HG03432 (cell line): ENCODE measurements around the gene RGL1.

Source experiments
- ATAC-seq: cut with Tn5 transposase; IDR thresholded peaks from one replicate; pipeline ENCODE4 v1.9.1; 2021; ENCODE audit warnings: mild to moderate bottlenecking, moderate library complexity; ENCODE audit not compliant: unreplicated experiment

Gene RGL1

GRCh38 chr1:183942933-183943693, 138.2 kb downstream of the RGL1 start:
- ATAC-seq: peak; percentile 88

GRCh38 chr1:183945428-183946319, 140.8 kb downstream of the RGL1 start:
- ATAC-seq: no peak

GRCh38 chr1:183946320-183946613, 141.3 kb downstream of the RGL1 start:
- ATAC-seq: no peak

DNA sequence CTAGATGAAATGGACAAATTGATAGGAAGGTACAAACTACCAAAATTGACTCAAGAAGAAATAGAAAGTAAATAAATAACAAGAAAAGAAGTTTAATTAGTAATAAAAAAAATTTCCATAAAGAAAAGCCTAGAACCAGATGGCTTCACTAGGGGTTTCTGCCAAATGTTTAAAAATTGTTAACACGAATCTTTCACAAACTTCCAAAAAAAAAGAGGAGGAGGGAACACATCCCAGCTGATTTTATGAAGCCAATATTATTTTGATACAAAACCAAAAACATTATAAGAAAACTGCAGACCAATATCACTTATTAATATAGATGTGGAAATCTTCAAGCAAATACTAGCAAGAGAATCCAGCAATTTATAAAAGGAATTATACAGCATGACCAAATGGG, 143.1 kb downstream of the RGL1 start:
- ATAC-seq: no peak

GRCh38 chr1:183952101-183952500, 147.2 kb downstream of the RGL1 start:
- no peak for ATAC-seq

DNA sequence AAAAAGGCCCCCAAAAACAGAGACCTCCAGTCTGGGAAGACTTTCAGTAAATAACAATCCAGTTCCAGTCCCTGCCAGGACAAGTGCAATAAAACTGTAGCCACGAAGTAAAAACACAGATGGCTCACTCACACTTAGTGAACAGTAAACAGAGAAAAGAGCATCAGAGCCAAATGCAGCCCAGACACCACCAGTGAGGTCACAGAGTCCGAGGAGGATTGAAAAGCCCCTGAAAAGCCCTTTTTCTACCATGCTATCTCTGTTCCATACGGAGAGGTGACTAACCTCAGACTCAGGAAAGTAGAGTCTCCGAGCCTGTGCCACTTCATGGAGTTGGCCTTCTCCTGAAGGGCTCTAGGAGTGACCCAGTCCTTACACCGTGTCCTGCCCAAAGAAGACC, 148.1 kb downstream of the RGL1 start:
- ATAC-seq: no peak

- ATAC-seq: no peak
These were observed 149.6 kb downstream of the RGL1 start for GRCh38 chr1:183954496-183954895.

DNA sequence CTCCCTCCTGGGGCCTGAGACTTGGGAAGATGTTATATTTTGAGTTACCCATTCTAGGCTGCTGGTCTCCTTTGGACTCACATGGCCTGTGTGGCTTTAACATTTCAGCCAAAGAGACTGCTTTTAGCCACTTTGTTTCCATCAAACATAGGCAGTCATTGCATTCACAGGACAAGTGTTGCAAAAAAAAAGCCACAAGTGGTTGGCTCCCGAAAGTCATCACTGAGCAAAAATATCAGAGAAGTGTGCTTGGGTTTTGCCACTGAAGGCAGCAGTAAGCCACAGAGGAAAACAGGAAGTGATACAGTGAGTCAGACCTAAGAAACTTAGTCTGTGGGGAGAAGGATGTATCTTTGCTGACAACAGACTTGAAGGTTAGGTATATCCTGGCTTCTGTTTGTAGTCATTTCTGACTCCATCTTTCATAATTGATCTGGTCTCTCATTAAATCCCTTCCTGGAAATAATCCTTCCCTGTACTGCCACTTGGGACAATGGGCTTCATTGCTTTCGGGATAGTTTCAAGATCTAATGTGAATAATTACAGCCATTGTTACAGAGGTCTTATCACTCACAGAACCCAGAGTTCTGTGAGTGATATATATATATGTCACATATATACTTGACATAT, 151.8 kb downstream of the RGL1 start:
- peak; percentile 100 for ATAC-seq

DNA sequence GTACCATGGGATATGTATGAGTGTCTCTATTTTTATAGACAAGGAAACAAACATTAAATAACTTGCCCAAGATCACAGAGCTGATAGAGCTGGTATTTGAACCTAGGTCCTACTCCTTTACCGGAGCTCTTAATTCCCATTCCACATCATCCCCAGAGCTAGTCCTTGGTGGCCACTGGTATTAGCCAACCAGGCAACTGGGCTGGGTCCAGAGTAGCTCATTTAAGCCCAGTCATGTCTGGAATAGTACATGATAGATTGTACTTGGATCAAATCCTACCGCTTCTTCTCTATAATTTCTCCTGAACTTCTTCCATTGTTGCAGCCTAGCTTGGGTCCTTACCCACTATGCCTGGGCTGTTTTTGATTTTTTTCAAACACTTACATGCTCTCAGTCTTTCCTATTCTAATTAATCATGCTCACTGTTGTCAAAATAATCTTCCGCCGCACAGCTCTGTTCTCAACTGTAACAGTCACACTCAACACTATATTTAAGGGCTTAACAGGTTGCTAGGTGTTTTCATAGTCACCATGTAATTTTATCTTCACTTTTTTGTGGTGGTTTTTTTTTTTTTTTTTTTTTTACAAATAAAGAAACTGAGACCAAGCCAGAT, 152.4 kb downstream of the RGL1 start:
- ATAC-seq: no peak

- ATAC-seq: no peak
These were observed 154.0 kb downstream of the RGL1 start for GRCh38 chr1:183958958-183959357.

GRCh38 chr1:183961132-183961531, 156.2 kb downstream of the RGL1 start:
- ATAC-seq: no peak

GRCh38 chr1:183962903-183963302, 158.0 kb downstream of the RGL1 start:
- ATAC-seq: no peak

DNA sequence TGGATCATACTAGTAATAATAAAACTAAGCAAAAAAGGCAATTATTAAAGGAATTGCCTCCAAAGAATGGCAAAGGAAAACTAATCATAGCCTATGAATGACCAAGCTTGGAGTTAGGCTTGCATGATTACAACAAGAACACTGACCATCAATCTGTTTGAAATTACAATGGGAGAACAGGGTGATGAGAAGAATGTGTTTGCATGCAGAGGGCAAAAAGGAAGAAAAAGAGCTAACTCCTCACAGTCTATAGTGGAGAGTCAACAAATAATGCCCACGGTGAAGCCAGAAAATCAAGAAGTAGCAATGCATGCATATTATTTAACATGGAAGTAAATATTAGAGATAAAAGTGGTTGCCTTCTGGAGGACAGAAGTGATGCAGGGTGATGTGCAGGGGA, 160.8 kb downstream of the RGL1 start:
- no peak for ATAC-seq

DNA sequence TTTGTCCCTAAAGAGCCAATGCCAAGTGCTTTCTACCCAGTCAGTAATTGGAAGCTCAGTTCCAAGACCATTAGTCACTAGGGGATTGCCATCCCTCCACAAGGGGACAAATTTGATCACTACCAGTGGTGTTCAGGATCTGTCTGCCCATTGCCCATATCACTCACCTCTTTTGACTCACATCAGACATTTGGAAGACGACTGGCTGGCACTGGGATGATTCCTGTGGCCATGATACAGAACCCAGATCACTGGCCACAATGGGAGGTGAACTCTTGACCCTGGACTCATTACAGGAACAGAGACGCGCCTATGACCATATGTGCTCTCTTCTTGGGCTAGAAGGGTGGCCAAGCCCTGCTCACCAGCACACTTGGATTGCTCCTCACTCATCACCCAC, 161.6 kb downstream of the RGL1 start:
- no peak for ATAC-seq

GRCh38 chr1:183967914-183968313, 163.0 kb downstream of the RGL1 start:
- ATAC-seq: no peak

GRCh38 chr1:183968386-183968785, 163.5 kb downstream of the RGL1 start:
- ATAC-seq: no peak

GRCh38 chr1:183970516-183971300, 165.8 kb downstream of the RGL1 start:
- no peak for ATAC-seq

DNA sequence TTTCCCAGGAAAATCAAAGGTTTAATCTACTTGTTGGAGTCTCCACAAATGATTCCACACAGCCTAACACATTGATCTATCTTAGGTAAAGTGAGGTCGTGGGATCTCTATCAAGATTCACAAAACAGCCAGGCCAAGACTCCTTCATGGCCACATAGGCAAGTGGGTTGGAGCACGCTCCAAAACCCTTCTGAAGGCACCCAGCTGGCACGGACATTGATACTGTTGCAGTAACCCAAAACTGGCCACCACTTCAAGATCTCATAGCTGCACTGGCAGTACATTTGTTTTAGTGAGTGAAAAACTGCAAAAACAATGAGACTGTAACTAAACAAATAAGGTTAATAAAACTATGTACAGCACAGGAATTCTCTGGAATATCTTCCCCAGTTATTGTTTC, 170.7 kb downstream of the RGL1 start:
- no peak for ATAC-seq

DNA sequence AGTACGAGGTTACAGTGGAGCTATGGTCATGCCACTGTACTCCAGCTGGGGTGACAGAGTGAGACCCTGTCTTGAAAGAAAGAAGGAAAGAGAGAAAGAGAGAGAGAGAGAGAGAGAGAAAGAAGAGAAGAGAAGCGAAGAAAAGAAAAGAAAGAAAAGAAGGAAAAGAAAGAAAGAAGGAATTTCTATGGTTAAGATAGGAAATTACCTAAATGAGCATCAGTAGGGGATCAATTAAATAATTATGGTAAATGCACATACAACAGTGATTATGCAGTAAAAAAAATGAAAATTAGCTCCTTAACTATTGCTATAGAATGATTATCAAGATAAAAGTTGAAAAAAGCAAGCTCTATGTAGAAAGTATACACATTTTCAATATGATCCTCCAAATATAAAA, 172.8 kb downstream of the RGL1 start:
- no peak for ATAC-seq
